C4-2B (cell line): Measurements from ENCODE around the gene PEX5L.

ENCODE experiments used
- CTCF ChIP-seq: fragments of 450-650 bp; conservative IDR thresholded peaks from 2 replicates; pipeline ENCODE4 v1.5.1; 2017; ENCODE audit warnings: mild to moderate bottlenecking
- ZFX ChIP-seq: fragments of 450-650 bp; IDR thresholded peaks from 2 replicates; pipeline ENCODE4 v1.6.1; 2017

- TF ChIP-seq CTCF (no peak), ZFX (no peak)
These were observed 9.7 kb downstream of the PEX5L start for GRCh38 chr3:180026997-180027396.
